Umbilical cord (tissue), 2 donors: ENCODE measurements around the gene TMEM132C. TPM values are rescaled to one million over a fixed set of nuclear protein-coding genes. Genes with fewer than 3 reads are reported as not detected.
"Not testable (repeated sequence)": the region's sequence is repeated elsewhere in the genome, so short reads cannot be mapped to it uniquely, and the experiment has no call there.

Source experiments
- DNase-seq: peaks from one replicate; pipeline ENCODE4 v3.0.0-alpha.2; 2015; ENCODE audit warnings: low spot score
- total RNA-seq: library from RNA; depleted of rRNA; stranded (reverse); fragments of >200 nt; gene quantifications from one replicate; pipeline ENCODE4 v1.2.3, GENCODE V29; 2014; ENCODE audit warnings: low replicate concordance; ENCODE audit not compliant: insufficient read depth

TMEM132C gene
- 4.1 TPM for total RNA-seq

DNA sequence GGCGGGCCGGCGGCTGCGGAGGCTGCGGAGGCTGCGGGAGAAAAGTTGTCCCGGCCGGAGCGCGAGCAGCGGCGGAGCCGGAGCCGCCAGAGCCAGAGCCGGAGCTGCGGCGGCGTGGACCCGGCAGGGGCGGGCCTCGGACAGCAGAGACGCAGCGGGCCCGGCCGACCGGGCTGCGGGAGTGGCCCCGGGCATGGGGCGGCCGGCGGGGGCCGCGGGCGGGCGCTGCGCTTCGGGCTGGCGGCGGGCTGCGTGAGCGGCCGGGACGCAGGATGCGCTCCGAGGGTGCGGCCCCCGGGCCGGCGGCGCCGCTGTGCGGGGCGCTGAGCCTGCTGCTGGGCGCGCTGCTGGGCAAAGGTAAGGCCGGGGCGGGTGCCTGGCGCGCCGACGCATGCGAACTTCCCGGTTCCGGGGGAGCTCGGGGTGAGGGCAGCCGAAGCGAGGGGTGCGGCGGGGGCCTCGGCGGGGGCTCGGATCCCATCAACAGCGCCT is at the start of gene TMEM132C:
TSS of gene TMEM132C (plus strand) at position 40 of the 492 bp plus-strand sequence. CDS start at position 273, 233 bp downstream.
- DNase-seq, result no peak

GRCh38 chr12:128224226-128224625 is 42.7 kb upstream of the TMEM132C start:
- peak; percentile 94 for DNase-seq

DNA sequence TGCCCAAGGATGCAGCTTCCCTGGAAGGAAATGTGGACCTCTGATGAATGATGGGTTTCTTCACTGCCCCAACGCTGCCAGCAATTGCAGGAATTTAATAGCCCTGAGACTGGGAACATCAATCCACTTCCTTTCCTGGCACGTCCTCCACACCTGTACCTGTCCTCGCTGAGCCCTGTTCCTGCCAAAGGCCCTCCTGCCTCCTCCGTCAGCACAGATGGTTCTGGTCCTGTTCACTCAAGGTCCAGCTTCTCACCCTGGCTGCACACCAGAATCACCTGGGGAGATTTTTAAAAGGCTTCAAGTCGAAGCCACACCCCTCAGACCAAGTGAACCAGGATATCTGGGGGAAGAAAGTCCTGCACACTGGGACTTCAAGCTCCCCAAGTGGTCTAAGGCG is 38.4 kb upstream of the TMEM132C start:
- DNase-seq, result no peak

- DNase-seq, result no peak
Observed at GRCh38 chr12:128235635-128236417, 31.1 kb upstream of the TMEM132C start.

- DNase-seq, result no peak
Observed at GRCh38 chr12:128236525-128236924, 30.4 kb upstream of the TMEM132C start.

- DNase-seq, result no peak
Observed at GRCh38 chr12:128240745-128241144, 26.2 kb upstream of the TMEM132C start.

- no peak for DNase-seq
Observed at GRCh38 chr12:128245121-128245520, 21.8 kb upstream of the TMEM132C start.

DNA sequence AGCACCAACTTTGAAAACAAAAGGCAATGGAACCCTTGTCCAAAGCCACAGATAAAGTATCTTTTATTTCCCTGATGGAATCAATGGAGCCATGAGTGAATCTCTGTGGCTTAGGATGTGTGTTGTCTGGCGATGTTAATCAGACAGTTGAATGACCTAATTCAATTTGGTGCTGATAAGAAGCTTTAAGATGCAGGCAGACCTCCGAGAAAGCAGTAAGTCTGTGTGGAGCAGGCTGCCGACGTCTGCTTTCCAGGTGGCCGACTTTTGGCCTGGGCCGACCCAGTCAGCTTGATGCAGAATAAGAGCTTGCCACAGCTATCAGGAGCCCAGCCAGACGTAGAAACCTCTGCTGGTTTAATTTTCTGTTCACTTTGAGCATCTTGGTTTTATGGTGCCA is 21.1 kb upstream of the TMEM132C start:
- DNase-seq, result peak; percentile 72

DNA sequence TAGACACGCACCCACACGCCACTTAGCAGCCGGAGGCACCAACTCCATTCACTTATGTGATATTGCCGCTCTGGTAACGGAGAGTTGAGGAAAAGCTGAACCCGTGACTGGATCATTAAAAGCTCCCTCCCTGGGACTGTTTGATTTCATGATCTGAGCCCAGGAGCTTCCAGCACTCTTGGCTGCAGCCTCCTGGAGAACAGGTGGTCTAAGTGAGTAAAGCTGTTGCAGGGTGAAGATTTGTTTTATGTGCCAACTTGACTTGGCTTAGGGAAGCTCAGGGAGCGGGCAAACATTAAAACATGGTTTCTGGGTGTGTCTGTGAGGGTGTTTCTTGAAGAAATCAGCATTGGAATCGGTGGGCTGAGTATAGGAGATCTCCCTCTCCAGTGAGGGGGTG is 16.9 kb upstream of the TMEM132C start:
- DNase-seq, result no peak

DNA sequence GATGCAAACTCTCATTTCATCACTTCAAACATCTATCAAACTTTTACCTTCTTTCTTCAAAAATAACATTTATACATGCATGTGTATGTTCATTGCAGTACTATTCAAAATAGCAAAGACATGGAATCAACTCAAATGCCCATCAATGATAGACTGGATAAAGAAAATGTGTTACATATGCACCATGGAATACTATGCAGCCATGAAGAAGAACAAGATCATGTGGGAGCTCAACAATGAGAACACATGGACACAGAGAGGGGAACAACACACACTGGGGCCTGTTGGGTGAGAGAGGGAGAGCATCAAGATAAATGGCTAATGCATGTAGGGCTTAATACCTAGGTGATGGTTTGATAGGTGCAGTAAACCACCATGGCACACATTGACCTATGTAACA is 13.1 kb upstream of the TMEM132C start:
- DNase-seq, result not testable (repeated sequence)

- peak; percentile 81 for DNase-seq
Observed at GRCh38 chr12:128258866-128259555, 8.0 kb upstream of the TMEM132C start.

DNA sequence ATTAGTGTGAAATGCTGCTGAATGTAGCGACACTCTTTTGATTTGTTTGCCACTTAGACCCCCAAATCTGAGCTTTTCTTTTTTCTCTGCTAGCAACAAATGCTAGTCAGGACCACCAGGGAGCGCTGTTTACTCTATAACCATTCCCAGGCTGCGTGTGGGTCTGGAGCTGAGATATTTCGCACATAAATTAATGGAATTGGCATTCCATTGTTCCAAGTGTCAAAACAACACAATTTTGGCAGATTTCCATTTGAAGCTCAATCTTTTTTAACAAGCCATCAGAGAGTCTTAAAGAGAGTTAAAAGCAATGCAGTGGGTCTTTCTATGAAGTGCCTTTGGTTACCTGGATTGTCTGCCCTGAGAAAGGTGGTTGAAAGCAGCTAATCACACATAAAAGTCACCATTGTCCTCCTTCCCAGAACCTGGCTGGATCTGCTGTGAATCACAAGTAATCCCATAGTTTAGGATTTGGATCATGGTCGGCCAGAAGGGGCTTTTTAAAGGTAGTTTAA is 7.4 kb upstream of the TMEM132C start:
- DNase-seq, result peak; percentile 54

DNA sequence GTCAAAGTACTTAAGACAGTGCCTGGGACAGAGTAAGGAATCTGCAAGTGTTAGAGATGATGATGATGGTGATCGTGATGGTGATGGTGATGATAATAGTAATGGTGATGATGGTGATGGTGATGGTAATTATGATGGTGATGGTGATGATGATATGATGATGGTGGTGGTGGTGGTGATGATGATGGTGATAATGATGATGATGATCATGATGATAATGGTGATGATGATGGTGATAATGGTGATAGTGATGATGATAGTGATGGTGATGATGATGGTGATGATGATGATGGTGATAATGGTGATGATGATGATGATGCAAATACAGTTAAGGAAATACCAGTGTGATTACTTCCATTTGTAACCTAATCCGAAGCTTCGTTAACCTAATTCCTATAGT is 5.2 kb upstream of the TMEM132C start:
- no peak for DNase-seq

GRCh38 chr12:128265566-128265965 is 1.4 kb upstream of the TMEM132C start:
- peak; percentile 64 for DNase-seq

DNA sequence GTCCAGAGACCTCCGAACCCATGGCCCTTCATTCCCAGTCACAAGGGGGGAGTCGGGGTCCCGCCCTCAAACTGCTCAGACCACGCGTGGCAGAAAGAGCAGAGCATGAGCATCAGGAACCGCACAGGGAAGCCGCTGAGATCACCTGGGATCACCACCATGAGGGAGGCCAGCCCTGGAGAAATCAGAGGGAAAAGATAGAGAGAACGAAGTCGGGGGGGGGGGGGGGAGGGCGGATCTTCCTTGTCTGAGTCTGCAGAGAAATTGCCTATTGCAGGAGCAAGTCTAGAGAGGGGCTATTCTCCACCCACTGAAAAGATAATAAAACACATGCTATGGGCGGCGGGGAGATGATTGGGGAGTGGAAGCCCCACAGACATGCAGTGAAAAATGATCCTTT is 884 bp upstream of the TMEM132C start:
- peak; percentile 33 for DNase-seq

DNA sequence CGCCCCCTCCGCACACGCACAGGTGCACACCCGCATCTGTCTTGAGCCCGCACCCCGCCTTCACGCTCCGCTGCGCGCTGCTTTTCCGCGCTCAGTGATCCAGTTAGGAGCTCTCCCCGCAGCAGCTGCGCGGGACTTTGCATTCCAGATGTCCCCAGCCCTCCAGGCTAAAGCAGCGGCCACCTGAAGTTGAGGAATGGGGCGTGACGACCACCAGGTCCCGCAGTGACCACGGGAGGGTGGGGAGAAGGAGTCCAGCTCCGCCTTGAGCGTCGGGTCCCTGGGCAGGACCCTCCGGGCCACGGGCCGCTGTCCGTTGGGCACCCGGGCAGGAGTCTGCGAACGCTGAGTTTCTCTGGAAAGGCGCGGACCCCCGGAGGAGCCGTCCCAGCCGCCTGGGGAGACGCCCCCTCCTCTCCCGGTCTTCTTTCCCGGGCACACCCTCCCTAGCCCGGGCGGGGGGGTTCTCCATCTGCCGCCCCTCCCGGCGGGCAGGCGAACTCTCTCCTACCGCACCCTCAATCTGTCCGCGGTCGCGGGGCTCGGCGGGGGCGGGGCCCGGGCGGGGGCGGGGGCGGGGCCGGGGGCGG is 334 bp upstream of the TMEM132C start:
- peak; percentile 7 for DNase-seq

DNA sequence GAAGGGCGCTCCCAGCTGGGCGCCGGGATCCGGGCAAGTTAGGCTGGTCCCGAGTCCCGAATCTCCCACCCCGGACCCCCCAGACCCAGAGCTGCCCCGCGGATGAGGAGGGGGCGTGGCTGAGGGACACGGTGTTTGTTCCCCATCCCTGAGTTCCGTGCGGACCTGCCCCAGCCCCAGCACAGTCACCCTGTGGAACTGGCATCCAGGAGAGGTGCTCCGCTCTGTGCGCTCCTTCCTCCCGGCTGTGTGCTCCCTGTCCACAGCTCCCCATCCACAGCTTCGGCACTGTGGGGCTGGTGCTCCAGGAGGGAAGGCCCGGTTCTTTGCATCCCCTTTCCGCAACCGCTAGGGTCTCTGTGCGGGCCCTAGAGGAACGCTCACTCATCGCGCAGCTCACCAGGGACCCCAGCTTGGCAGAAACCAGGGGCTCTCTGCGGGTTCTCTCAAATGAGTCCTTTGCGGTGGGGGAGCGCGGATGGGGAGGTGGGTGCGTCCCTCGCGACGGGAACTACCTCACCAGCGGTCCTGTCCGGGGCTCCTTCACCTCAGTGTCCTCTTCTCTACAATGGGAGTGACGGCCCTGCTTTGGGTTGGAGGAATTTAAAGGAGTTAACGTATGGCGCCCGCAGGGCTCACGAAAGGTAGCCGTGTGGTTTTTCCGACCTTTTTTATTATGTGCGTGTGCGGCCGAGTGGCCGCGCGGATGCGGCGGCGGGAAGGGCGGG is 845 bp downstream of the TMEM132C start:
- peak; percentile 15 for DNase-seq

DNA sequence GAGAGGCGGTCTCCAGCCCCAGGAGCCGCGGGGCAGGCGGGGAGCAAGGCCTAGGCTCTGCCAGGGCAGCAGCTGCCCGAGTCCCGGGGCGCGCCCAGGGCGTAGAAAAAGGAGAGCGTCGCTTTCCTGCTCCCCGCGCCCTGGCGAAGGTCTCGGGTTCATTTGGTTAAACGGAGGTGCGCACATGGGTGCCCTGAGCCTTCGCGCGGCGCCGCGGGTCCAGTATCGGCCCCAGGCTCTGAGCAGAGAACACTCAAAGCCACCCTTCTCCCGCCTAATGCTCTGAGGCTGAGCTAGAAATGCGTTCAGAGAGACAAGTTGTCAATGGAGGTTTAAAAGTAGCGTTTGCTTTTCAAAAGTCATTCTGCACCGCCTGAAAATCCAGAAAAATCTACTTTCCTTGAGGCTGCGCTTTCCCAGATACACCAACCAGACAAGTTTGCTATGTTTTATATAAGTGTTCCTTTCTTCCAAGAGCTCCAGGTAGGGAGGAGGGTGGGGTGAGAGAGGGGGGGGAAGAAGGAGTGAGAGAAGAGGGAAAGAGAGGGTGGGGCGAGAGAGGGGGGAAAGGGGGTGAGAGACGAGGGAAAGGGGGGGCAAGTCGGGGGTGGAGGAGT is 1.5 kb downstream of the TMEM132C start:
- peak; percentile 23 for DNase-seq

GRCh38 chr12:128269181-128269591 is 2.2 kb downstream of the TMEM132C start:
- DNase-seq, result peak; percentile 66

GRCh38 chr12:128276471-128276870 is 9.5 kb downstream of the TMEM132C start:
- DNase-seq, result no peak

DNA sequence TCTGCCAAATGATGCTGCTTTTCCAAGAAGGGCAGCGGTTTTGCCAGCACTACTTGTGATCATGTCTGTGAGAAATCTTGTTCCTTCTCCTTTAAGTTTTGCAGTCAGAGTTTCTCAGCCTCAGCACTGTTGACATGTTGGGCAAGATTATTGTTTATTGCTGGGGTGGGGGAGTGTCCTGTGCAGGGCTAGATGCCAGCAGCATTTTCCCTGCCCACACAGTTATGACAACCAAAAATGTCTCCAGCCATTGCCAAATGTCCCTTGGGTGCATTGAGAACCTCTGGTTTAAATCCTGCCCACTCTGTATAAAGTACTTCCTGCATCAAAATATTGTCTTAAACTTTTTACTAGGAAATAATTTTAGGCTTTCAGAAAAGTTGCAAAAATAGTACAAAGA is 20.0 kb downstream of the TMEM132C start:
- peak; percentile 20 for DNase-seq
